ENCODE data around the gene PVALEF. TPM values are rescaled to one million over a fixed set of nuclear protein-coding genes. Genes with fewer than 3 reads are reported as not detected.
"Not testable (repeated sequence)": the region's sequence is repeated elsewhere in the genome, so short reads cannot be mapped to it uniquely, and the experiment has no call there.

The PVALEF gene
- total RNA-seq, 4 donors from 2014 or later: not detected

GRCh38 chr17:81150377-81151077, 14.8 kb upstream of the PVALEF start:
- Histone ChIP-seq H3K27ac (no peak overlapping the region), H3K27me3 (no peaks in the 10 kb centered on the region), H3K9me3 (no peaks in the 10 kb centered on the region), H3K36me3 (no peaks in the 10 kb centered on the region), H3K4me1 (no peaks in the 10 kb centered on the region), H3K4me3 (no peak overlapping the region)
- TF ChIP-seq CTCF (IDR thresholded peaks at IDR 0.05) (no peak), POLR2A (IDR thresholded peaks at IDR 0.05) (no peak)
- intact Hi-C loops (cut with DNase I; ENCODE audit: low total_unique reads): no loop called here
- peak in 1 of 2 donors; percentile 39 for DNase-seq

- intact Hi-C loops (cut with DNase I; ENCODE audit: low total_unique reads): no loop called here
- Histone ChIP-seq H3K9me3 (no peaks in the 10 kb centered on the region), H3K27me3 (no peaks in the 10 kb centered on the region), H3K4me1 (no peaks in the 10 kb centered on the region), H3K4me3 (no peak overlapping the region), H3K27ac (no peak overlapping the region), H3K36me3 (no peaks in the 10 kb centered on the region)
- no peak for DNase-seq
- TF ChIP-seq CTCF (IDR thresholded peaks at IDR 0.05) (no peak), POLR2A (IDR thresholded peaks at IDR 0.05) (no peak)
Observed at GRCh38 chr17:81151278-81151677, 14.0 kb upstream of the PVALEF start.

- no peaks in the 10 kb centered on the region for H3K4me1 ChIP-seq
- intact Hi-C loops (cut with DNase I; ENCODE audit: low total_unique reads): no loop called here
- no peaks in the 10 kb centered on the region for H3K27me3 ChIP-seq
- TF ChIP-seq CTCF (IDR thresholded peaks at IDR 0.05) (no peak), POLR2A (IDR thresholded peaks at IDR 0.05) (no peak)
- no peak overlapping the region for H3K4me3 ChIP-seq
- no peaks in the 10 kb centered on the region for H3K9me3 ChIP-seq
- H3K36me3 ChIP-seq: no peaks in the 10 kb centered on the region
- no peak overlapping the region for H3K27ac ChIP-seq
- no peak for DNase-seq
Observed at GRCh38 chr17:81152288-81152828, 12.9 kb upstream of the PVALEF start.

GRCh38 chr17:81153340-81153803, 11.9 kb upstream of the PVALEF start:
- TF ChIP-seq POLR2A (IDR thresholded peaks at IDR 0.05): no peak
- TF ChIP-seq CTCF (IDR thresholded peaks at IDR 0.05): no peak
- H3K36me3 ChIP-seq: no peaks in the 10 kb centered on the region
- H3K9me3 ChIP-seq: no peaks in the 10 kb centered on the region
- no peak overlapping the region for H3K27ac ChIP-seq
- no peaks in the 10 kb centered on the region for H3K4me1 ChIP-seq
- H3K27me3 ChIP-seq: no peaks in the 10 kb centered on the region
- DNase-seq: no peak
- H3K4me3 ChIP-seq: no peak overlapping the region
- intact Hi-C loops (cut with DNase I; ENCODE audit: low total_unique reads): no loop called here

- H3K36me3 ChIP-seq; DNase-seq; H3K4me1 ChIP-seq; H3K27me3 ChIP-seq; H3K9me3 ChIP-seq; H3K27ac ChIP-seq; H3K4me3 ChIP-seq; intact Hi-C loops (cut with DNase I; ENCODE audit: low total_unique reads): not testable (repeated sequence)
Observed at GRCh38 chr17:81154016-81154415, 11.3 kb upstream of the PVALEF start.

All from uterus (tissue), 4 donors.